Measurements from ENCODE around the gene JPH3.

GRCh38 chr16:87739801-87740200 lies 137.5 kb downstream of the JPH3 start:
- TF ChIP-seq SMAD4 (CRISPR knock-in tag; IDR thresholded peaks at IDR 0.05) (no peak), CTCF (IDR thresholded peaks at IDR 0.05) (no peak), MAX (CRISPR knock-in tag; IDR thresholded peaks at IDR 0.05) (no peak), ETV6 (CRISPR knock-in tag; IDR thresholded peaks at IDR 0.05) (no peak), USF2 (CRISPR knock-in tag; IDR thresholded peaks at IDR 0.05) (no peak), PREB (CRISPR knock-in tag; IDR thresholded peaks at IDR 0.05; ENCODE audit: borderline replicate concordance) (no peak), PRRX2 (CRISPR knock-in tag; IDR thresholded peaks at IDR 0.05) (no peak)
